IMR-90 (cell line): ENCODE results near the gene TAF10. TPM values are rescaled to one million over a fixed set of nuclear protein-coding genes. Genes with fewer than 3 reads are reported as not detected.

Experiments used
- ATAC-seq: fragments of 200-7000 bp; cut with Tn5 transposase; 2 replicates; pipeline ENCODE4 v1.9.1; 2020; ENCODE audit warnings: low read depth, mild to moderate bottlenecking, moderate library complexity
- BruUV-seq: library from RNA; stranded (reverse); fragments of 400-500 nt; replicated peaks from 2 replicates; lab custom pipeline; 2021; lab: Mats Ljungman, UMichigan
- CTCF ChIA-PET: fragments of 300-600 bp; formaldehyde crosslinking; extraction: SDS; loops from one replicate; lab custom pipeline; 2021; ENCODE audit warnings: antibody characterized with exemption; lab: Yijun Ruan, JAX
- POLR2A ChIA-PET: fragments of 300-600 bp; sonication (Branson Sonifier 250); formaldehyde crosslinking; loops from one replicate; lab custom pipeline; 2022; ENCODE audit warnings: antibody characterized with exemption; ENCODE audit not compliant: unreplicated experiment; lab: Charles Lee
- DNase-seq: peaks from one replicate; pipeline ENCODE4 v3.0.0; 2013
- H2AFZ ChIP-seq: replicated peaks from 2 replicates; pipeline ENCODE3; 2013; ENCODE audit warnings: low read length, mild to moderate bottlenecking; ENCODE audit not compliant: poor library complexity
- H2AK5ac ChIP-seq: 2 replicates; pipeline ENCODE4 v1.6.1; 2013; ENCODE audit warnings: low read depth, low read length, inconsistent platforms
- H2AK9ac ChIP-seq: replicated peaks from 2 replicates; pipeline ENCODE3; 2013; ENCODE audit warnings: mild to moderate bottlenecking, low read depth, low read length, moderate library complexity; ENCODE audit not compliant: poor library complexity
- H2BK120ac ChIP-seq: 2 replicates; pipeline ENCODE4 v1.6.1; 2013; ENCODE audit warnings: low read depth, low read length, inconsistent platforms
- H2BK15ac ChIP-seq: 3 replicates; pipeline ENCODE4 v1.6.1; 2013; ENCODE audit warnings: low read depth, low read length, inconsistent platforms
- H2BK20ac ChIP-seq: 2 replicates; pipeline ENCODE4 v1.6.1; 2013; ENCODE audit warnings: low read depth, mild to moderate bottlenecking, inconsistent platforms, low read length, moderate library complexity
- H2BK5ac ChIP-seq: 2 replicates; pipeline ENCODE4 v1.6.1; 2013; ENCODE audit warnings: mild to moderate bottlenecking, low read depth, low read length, inconsistent platforms; ENCODE audit not compliant: poor library complexity, severe bottlenecking
- H3K14ac ChIP-seq: replicated peaks from 2 replicates; pipeline ENCODE4 v1.6.1; 2013; ENCODE audit warnings: low read depth, low read length, inconsistent platforms
- H3K18ac ChIP-seq: 2 replicates; pipeline ENCODE4 v1.6.1; 2013; ENCODE audit warnings: low read depth, low read length, control low read depth
- H3K23ac ChIP-seq: 2 replicates; pipeline ENCODE4 v1.6.1; 2013; ENCODE audit warnings: low read depth, low read length, inconsistent platforms
- H3K27ac ChIP-seq: 2 replicates; pipeline ENCODE4 v1.5.1; 2013; ENCODE audit warnings: mild to moderate bottlenecking, control low read depth, low read length; ENCODE audit not compliant: insufficient read depth
- H3K27me3 ChIP-seq: 2 replicates; pipeline ENCODE4 v1.6.1; 2013; ENCODE audit warnings: low read length; ENCODE audit not compliant: control insufficient read depth, insufficient read depth
- H3K36me3 ChIP-seq: 2 replicates; pipeline ENCODE4 v1.6.1; 2013; ENCODE audit warnings: low read length, mixed read lengths; ENCODE audit not compliant: control insufficient read depth, insufficient read depth
- H3K4ac ChIP-seq: 2 replicates; pipeline ENCODE4 v1.6.1; 2013; ENCODE audit warnings: low read depth, low read length, inconsistent platforms
- H3K4me1 ChIP-seq: 2 replicates; pipeline ENCODE4 v1.6.1; 2013; ENCODE audit warnings: low read length, mixed read lengths; ENCODE audit not compliant: control insufficient read depth, insufficient read depth
- H3K4me2 ChIP-seq: 2 replicates; pipeline ENCODE4 v1.6.1; 2013; ENCODE audit warnings: low read depth, mild to moderate bottlenecking, control low read depth, low read length, moderate library complexity
- H3K4me3 ChIP-seq: 2 replicates; pipeline ENCODE4 v1.5.1; 2013; ENCODE audit warnings: low read depth, mild to moderate bottlenecking, control low read depth, low read length, moderate library complexity; ENCODE audit not compliant: insufficient read depth
- H3K56ac ChIP-seq: 2 replicates; pipeline ENCODE4 v1.6.1; 2013; ENCODE audit warnings: low read length, inconsistent platforms; ENCODE audit not compliant: insufficient read depth; ENCODE audit errors: extremely low read depth
- H3K79me1 ChIP-seq, 2 experiments: 2 replicates each; pipeline ENCODE4 v1.6.1; 2013; ENCODE audit warnings: low read length in 2 of 2, inconsistent platforms in 1 of 2, low read depth in 1 of 2
- H3K9ac ChIP-seq: 2 replicates; pipeline ENCODE4 v1.6.1; 2013; ENCODE audit warnings: low read depth, low read length, control low read depth
- H3K9me1 ChIP-seq: 2 replicates; pipeline ENCODE4 v1.6.1; 2013; ENCODE audit warnings: low read length, inconsistent platforms; ENCODE audit not compliant: insufficient read depth
- H3K9me3 ChIP-seq: 2 replicates; pipeline ENCODE4 v1.6.1; 2013; ENCODE audit warnings: low read length; ENCODE audit not compliant: control insufficient read depth, insufficient read depth
- H4K20me1 ChIP-seq: 2 replicates; pipeline ENCODE4 v1.6.1; 2013; ENCODE audit warnings: low read length, inconsistent platforms; ENCODE audit not compliant: insufficient read depth
- H4K5ac ChIP-seq: 2 replicates; pipeline ENCODE4 v1.6.1; 2013; ENCODE audit warnings: mild to moderate bottlenecking, low read depth, low read length, control low read depth
- H4K8ac ChIP-seq, 2 experiments: 2 replicates each; pipeline ENCODE4 v1.6.1; 2013; ENCODE audit warnings: low read depth in 2 of 2, low read length in 2 of 2, control low read depth in 1 of 2, inconsistent platforms in 1 of 2
- H4K91ac ChIP-seq: 2 replicates; pipeline ENCODE4 v1.6.1; 2013; ENCODE audit warnings: low read depth, low read length, inconsistent platforms; ENCODE audit not compliant: insufficient read depth
- RCOR1 ChIP-seq: IDR thresholded peaks from 2 replicates; pipeline ENCODE4 v1.6.1; 2012; ENCODE audit warnings: mild to moderate bottlenecking, low read length, improper control_type of control experiment; ENCODE audit not compliant: insufficient replicate concordance
- WGBS, 2 experiments: methylation state at CpG; one replicate each; pipeline versions ENCODE4 v1.1.5 to v1.1.7; 2013; ENCODE audit warnings: missing lambda C conversion rate in 2 of 2; ENCODE audit not compliant: insufficient read length in 1 of 2; ENCODE audit errors: extremely low coverage in 2 of 2; 5-methylcytosine and 5-hydroxymethylcytosine counted together
- dilution Hi-C: fragments of 300-500 bp; cut with HindIII; formaldehyde crosslinking; loops from one replicate; pipeline ENCODE4 v1.14.3; 2018; ENCODE audit warnings: low sequenced_read_pairs; ENCODE audit not compliant: unreplicated experiment
- in situ Hi-C: fragments of 300-500 bp; cut with MboI; formaldehyde crosslinking; loops from 3 replicates; pipeline ENCODE4 v1.14.3; 2019; ENCODE audit warnings: low sequenced_read_pairs, inconsistent platforms, mixed read lengths
- intact Hi-C: fragments of 100-400 bp; cut with micrococcal nuclease; formaldehyde crosslinking; loops from 2 replicates; pipeline ENCODE4 v1.10.0; 2022
- polyA plus RNA-seq, 3 experiments: library from polyadenylated mRNA; depleted of rRNA; stranded (reverse); fragments of >200 nt; gene quantifications; 2 replicates each; pipeline ENCODE4 v1.2.3, GENCODE V29; 2012; ENCODE audit warnings: low replicate concordance in 1 of 3
- total RNA-seq: library from RNA; depleted of rRNA; stranded (reverse); fragments of >200 nt; gene quantifications from 2 replicates; pipeline ENCODE4 v1.2.3, GENCODE V29; 2012

TAF10 gene
- total and polyA plus RNA-seq, 2 of the 4 experiments (the other 2 are of a cell fraction) = 18.6 to 132 TPM

- Histone ChIP-seq H4K5ac (no peak overlapping the region), H2BK5ac (no peak overlapping the region), H3K23ac (no peak overlapping the region), H3K18ac (no peak overlapping the region), H3K9ac (no peak overlapping the region), H2AK9ac (no peak overlapping the region), H3K4me3 (no peak overlapping the region), H4K91ac (no peak overlapping the region), H3K4me1 (no peaks in the 10 kb centered on the region), H3K27me3 (no peaks in the 10 kb centered on the region), H3K4ac (no peak overlapping the region), H2BK20ac (no peak overlapping the region), H3K14ac (no peak overlapping the region), H2BK120ac (no peak overlapping the region), H3K9me1 (no peaks in the 10 kb centered on the region), H4K8ac (no peak overlapping the region), H3K4me2 (no peak overlapping the region), H3K27ac (no peak overlapping the region), H2AFZ (no peak overlapping the region), H2AK5ac (no peak overlapping the region), H4K20me1 (no peaks in the 10 kb centered on the region; the same call in 1 of the 2 replicates), H3K79me1 (no peaks in the 10 kb centered on the region; a peak in 1 of 4 replicates), H3K9me3 (peaks cover 2% of the 10 kb centered on the region; the same call in 1 of the 2 replicates), H2BK15ac (no peak overlapping the region), H3K56ac (no peak overlapping the region), H3K36me3 (peaks cover 5% of the 10 kb centered on the region; the same call in 1 of the 2 replicates)
- WGBS, 2 experiments = 96% methylated on average over 6 of the region's 11 CpGs; no CpG with 5 or more reads in 1 of the 2 experiments
- no TSS peak for BruUV-seq
- ATAC-seq (no peak), DNase-seq (no peak)
- intact Hi-C loops = no loop called here
- dilution Hi-C loops = no loop called here
- in situ Hi-C loops = no loop called here
- POLR2A ChIA-PET = no interaction called here
- CTCF ChIA-PET = no interaction called here
- no peak for TF ChIP-seq RCOR1
Measured at GRCh38 chr11:6587360-6587953, 24.6 kb downstream of the TAF10 start.
